BE2C (cell line): ENCODE data around the gene HMG20B.

Experiments
- DNase-seq: peaks from one replicate; pipeline ENCODE4 v3.0.0-alpha.2; 2020
- H3K27me3 ChIP-seq: fragments of 250-450 bp; sonication (Bioruptor Pico); 2 replicates; pipeline ENCODE4 v1.5.1; 2020; ENCODE audit warnings: mild to moderate bottlenecking
- H3K36me3 ChIP-seq: fragments of 250-450 bp; sonication (Bioruptor Pico); 2 replicates; pipeline ENCODE4 v1.5.1; 2020; ENCODE audit warnings: mild to moderate bottlenecking
- H3K4me1 ChIP-seq: fragments of 250-450 bp; sonication (Bioruptor Pico); 2 replicates; pipeline ENCODE4 v1.5.1; 2020
- H3K4me3 ChIP-seq: 2 replicates; pipeline ENCODE4 v1.5.1; 2011; ENCODE audit warnings: low read depth, low read length
- H3K9me3 ChIP-seq: fragments of 250-450 bp; sonication (Bioruptor Pico); 2 replicates; pipeline ENCODE4 v1.5.1; 2020
- CTCF ChIP-seq: IDR thresholded peaks from 2 replicates; pipeline ENCODE4 v1.5.1; 2012; ENCODE audit warnings: mild to moderate bottlenecking, low read depth, low read length

HMG20B gene

GRCh38 chr19:3590991-3591659 lies 18.4 kb downstream of the HMG20B start:
- no peak for DNase-seq
- Histone ChIP-seq H3K4me3 (no peak overlapping the region), H3K27me3 (peaks cover 46% of the 10 kb centered on the region), H3K36me3 (no peaks in the 10 kb centered on the region), H3K9me3 (no peaks in the 10 kb centered on the region; the same call in 1 of the 2 replicates), H3K4me1 (no peaks in the 10 kb centered on the region)
- TF ChIP-seq CTCF = no peak

- H3K27me3 ChIP-seq = peaks cover 40% of the 10 kb centered on the region
- no peak overlapping the region for H3K4me3 ChIP-seq
- TF ChIP-seq CTCF = no peak
- no peaks in the 10 kb centered on the region; the same call in 1 of the 2 replicates for H3K9me3 ChIP-seq
- H3K36me3 ChIP-seq = no peaks in the 10 kb centered on the region
- H3K4me1 ChIP-seq = no peaks in the 10 kb centered on the region
- DNase-seq = no peak
Observed at GRCh38 chr19:3591876-3592613, 19.3 kb downstream of the HMG20B start.

DNA sequence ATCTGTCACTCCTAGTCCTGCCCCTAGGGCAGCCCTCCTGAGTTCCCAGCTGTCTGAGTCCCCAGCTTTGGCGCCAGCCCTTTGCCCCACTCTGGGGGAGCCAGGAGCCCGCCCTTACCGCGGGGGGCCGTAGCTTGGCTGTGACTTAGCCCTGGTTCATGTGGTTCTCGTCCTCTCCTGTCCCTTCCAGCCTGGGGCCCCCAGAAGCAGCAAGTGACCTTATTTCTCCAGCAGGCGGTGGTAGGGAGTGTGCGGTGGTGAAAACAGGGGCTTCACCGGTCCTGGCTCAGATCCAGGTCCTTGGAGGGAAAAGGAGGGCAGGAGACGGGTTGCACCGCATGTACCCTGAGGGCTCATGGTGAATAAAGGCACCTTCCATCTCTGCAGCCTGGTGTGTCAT lies 20.4 kb downstream of the HMG20B start:
- Histone ChIP-seq H3K4me3 (no peak overlapping the region), H3K9me3 (no peaks in the 10 kb centered on the region; the same call in 1 of the 2 replicates), H3K27me3 (peaks cover 36% of the 10 kb centered on the region), H3K4me1 (no peaks in the 10 kb centered on the region), H3K36me3 (no peaks in the 10 kb centered on the region)
- TF ChIP-seq CTCF = no peak
- DNase-seq = no peak

DNA sequence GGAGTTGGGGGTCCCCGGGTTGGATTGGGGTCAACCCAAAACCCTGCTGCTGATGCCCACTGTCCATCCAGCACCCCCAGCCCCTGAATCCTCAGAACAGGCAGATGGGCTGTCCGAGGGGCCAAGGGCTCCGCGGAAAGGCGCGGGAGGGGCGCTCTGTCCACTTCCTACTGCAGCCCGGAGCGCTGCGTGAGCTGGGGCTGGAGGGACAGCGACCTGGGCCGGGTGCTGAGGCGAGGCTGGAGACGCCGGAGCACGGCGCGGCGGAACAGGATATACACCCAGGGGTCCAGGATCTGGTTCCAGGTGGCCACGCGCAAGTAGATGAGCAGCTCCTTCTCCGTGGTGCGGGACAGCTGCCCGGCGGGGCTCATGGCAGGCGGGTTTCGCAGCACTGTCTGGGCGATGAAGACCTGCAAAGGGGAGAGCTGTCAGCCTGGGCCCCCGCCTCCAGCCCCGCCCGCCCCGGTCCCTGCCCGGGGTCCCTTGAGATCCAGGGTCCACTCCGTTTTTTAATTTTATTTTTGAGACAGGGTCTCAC lies 22.8 kb downstream of the HMG20B start:
- H3K4me3 ChIP-seq = no peak overlapping the region
- no peak for TF ChIP-seq CTCF
- no peak for DNase-seq
- peaks cover 31% of the 10 kb centered on the region for H3K27me3 ChIP-seq
- H3K4me1 ChIP-seq = no peaks in the 10 kb centered on the region
- no peaks in the 10 kb centered on the region for H3K9me3 ChIP-seq
- no peaks in the 10 kb centered on the region for H3K36me3 ChIP-seq

DNA sequence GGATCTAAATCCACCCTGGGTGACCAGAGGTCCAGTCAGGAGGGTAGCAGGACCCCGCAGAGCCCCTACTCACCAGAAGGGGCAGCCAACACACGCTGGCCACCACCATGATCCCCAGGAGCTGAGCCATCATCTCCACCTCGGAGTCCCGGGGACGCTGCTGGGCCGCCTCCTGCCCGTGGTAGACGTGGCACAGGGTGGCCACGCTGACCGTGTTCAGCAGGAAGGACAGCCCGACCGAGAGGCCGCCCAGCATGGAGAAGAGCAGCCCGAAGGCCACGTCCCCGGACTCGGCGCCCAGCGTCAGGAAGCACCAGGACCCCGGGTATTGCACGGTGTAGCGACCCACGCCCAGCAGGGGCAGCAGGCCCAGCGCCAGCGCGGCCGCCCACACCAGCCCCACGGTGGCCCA lies 27.0 kb downstream of the HMG20B start:
- H3K36me3 ChIP-seq = no peaks in the 10 kb centered on the region
- H3K4me3 ChIP-seq = no peak overlapping the region
- H3K9me3 ChIP-seq = no peaks in the 10 kb centered on the region
- TF ChIP-seq CTCF = peak; percentile 28
- DNase-seq = no peak
- peaks cover 13% of the 10 kb centered on the region for H3K27me3 ChIP-seq
- H3K4me1 ChIP-seq = no peaks in the 10 kb centered on the region

DNA sequence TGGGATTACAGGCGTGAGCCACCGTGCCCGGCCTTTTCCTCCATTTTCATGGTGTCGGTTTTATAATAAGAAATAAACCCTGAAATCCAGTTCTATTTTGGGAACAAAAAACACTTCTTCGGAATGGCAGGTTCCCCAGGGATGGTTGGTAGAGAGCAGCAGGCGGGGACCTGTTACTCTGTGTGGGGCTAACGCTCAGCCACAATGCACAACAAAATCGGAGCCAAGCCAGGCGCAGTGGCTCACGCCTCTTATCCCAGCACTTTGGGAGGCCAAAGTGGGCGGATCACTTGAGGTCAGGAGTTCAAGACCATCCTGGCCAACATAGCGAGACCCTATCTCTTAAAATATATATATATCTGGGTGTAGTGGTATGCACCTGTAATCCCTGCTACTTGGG lies 28.3 kb downstream of the HMG20B start:
- Histone ChIP-seq H3K36me3 (no peaks in the 10 kb centered on the region), H3K4me1 (no peaks in the 10 kb centered on the region), H3K4me3 (no peak overlapping the region), H3K9me3 (no peaks in the 10 kb centered on the region), H3K27me3 (peaks cover 4% of the 10 kb centered on the region)
- no peak for TF ChIP-seq CTCF
- DNase-seq = no peak
